ENCODE data around the gene NHS. TPM values are rescaled to one million over a fixed set of nuclear protein-coding genes. Genes with fewer than 3 reads are reported as not detected.

NHS gene
- total and polyA plus RNA-seq, 8 donors, result 0.19 to 1.7 (median 0.54) TPM

- H3K4me3 ChIP-seq, result no peak overlapping the region
- 77 to 93% methylated on average over 3 of the region's 3 CpGs for WGBS, 2 donors
- H3K36me3 ChIP-seq, result no peaks in the 10 kb centered on the region
- no peak for FAIRE-seq
- intact Hi-C loops (cut with DNase I), result no loop called here
- no peak for DNase-seq
- peaks cover 0 to 6% (median 0%) of the 10 kb centered on the region in 3 donors for H3K4me1 ChIP-seq
- TF ChIP-seq, protein P1, sequence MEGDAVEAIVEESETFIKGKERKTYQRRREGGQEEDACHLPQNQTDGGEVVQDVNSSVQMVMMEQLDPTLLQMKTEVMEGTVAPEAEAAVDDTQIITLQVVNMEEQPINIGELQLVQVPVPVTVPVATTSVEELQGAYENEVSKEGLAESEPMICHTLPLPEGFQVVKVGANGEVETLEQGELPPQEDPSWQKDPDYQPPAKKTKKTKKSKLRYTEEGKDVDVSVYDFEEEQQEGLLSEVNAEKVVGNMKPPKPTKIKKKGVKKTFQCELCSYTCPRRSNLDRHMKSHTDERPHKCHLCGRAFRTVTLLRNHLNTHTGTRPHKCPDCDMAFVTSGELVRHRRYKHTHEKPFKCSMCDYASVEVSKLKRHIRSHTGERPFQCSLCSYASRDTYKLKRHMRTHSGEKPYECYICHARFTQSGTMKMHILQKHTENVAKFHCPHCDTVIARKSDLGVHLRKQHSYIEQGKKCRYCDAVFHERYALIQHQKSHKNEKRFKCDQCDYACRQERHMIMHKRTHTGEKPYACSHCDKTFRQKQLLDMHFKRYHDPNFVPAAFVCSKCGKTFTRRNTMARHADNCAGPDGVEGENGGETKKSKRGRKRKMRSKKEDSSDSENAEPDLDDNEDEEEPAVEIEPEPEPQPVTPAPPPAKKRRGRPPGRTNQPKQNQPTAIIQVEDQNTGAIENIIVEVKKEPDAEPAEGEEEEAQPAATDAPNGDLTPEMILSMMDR (IDR thresholded peaks at IDR 0.05), result no peak
- no peak for ATAC-seq
- no peaks in the 10 kb centered on the region for H3K9me3 ChIP-seq
- no peaks in the 10 kb centered on the region for H3K27me3 ChIP-seq
- H3K27ac ChIP-seq, result no peak overlapping the region
These were observed 242.8 kb downstream of the NHS start for GRCh38 chrX:17617806-17618205.

- ATAC-seq (no peak), DNase-seq (no peak), FAIRE-seq (no peak)
- H3K4me3 ChIP-seq, result no peak overlapping the region
- no peaks in the 10 kb centered on the region for H3K4me1 ChIP-seq
- peaks cover 0 to 7% (median 0%) of the 10 kb centered on the region in 4 donors for H3K27me3 ChIP-seq
- WGBS, 2 donors, result 90 to 91% methylated on average over 4 of the region's 4 CpGs
- H3K27ac ChIP-seq, result no peak overlapping the region
- no peaks in the 10 kb centered on the region for H3K9me3 ChIP-seq
- no peaks in the 10 kb centered on the region for H3K36me3 ChIP-seq
- intact Hi-C loops (cut with DNase I), result no loop called here
- TF ChIP-seq, protein P1 (IDR thresholded peaks at IDR 0.05), result no peak
These were observed 246.7 kb downstream of the NHS start for GRCh38 chrX:17621566-17622270.

GRCh38 chrX:17622331-17622730 is 247.3 kb downstream of the NHS start:
- Histone ChIP-seq H3K4me3 (no peak overlapping the region), H3K36me3 (no peaks in the 10 kb centered on the region), H3K4me1 (no peaks in the 10 kb centered on the region), H3K27me3 (peaks cover 0 to 7% (median 0%) of the 10 kb centered on the region in 4 donors), H3K27ac (no peak overlapping the region), H3K9me3 (no peaks in the 10 kb centered on the region)
- WGBS, 2 donors, result 88 to 92% methylated on average over 3 of the region's 3 CpGs
- DNase-seq (no peak), FAIRE-seq (no peak), ATAC-seq (no peak)
- TF ChIP-seq, protein P1 (IDR thresholded peaks at IDR 0.05), result no peak
- intact Hi-C loops (cut with DNase I), result no loop called here

DNA sequence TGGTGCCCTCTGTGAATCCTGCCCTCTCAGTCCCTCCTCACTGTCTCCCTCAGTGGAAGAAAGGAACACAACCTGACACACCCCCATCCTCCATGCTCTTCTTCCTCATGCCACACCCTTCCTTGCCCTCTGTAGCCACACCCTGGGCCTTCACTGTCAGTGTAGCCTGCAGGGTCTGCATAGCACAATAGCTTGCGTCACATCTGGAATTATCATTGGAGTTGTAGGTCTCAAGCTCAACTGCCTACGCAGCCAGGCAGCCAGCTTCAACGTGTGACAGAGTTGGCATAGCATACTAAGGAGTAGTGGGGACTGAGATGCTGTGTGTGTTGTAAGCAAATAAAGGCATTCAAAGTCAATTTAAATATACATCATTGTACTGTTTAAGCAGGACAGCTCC is 248.8 kb downstream of the NHS start:
- H3K4me3 ChIP-seq, result no peak overlapping the region
- TF ChIP-seq, protein P1 (IDR thresholded peaks at IDR 0.05), result no peak
- DNase-seq (no peak), FAIRE-seq (no peak), ATAC-seq (no peak)
- 79 to 83% methylated on average over 3 of the region's 3 CpGs for WGBS, 2 donors
- no peaks in the 10 kb centered on the region for H3K9me3 ChIP-seq
- intact Hi-C loops (cut with DNase I), result no loop called here
- H3K4me1 ChIP-seq, result no peaks in the 10 kb centered on the region
- H3K27ac ChIP-seq, result no peak overlapping the region
- H3K36me3 ChIP-seq, result no peaks in the 10 kb centered on the region
- peaks cover 0 to 7% (median 0%) of the 10 kb centered on the region in 4 donors for H3K27me3 ChIP-seq

DNA sequence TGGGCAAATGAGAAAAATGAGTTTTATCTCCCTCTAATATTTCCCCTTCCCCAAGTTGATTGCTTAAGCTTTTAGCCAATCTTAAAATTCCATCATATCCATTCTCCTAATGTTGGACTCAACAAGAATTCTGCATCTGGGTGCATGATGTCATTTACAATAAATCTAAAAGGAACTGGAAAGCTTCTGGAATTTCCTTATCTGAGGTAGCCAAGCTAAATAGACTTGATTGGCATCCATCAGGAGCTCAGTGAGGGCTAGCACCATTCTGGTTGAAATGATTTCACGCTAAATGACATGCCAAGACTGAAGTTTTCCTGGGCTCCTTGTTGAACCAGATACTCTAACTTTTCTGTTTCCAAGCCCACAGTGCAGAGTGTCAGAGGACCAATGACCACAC is 252.0 kb downstream of the NHS start:
- Histone ChIP-seq H3K4me1 (no peaks in the 10 kb centered on the region), H3K36me3 (no peaks in the 10 kb centered on the region), H3K27me3 (peaks cover 0 to 7% (median 0%) of the 10 kb centered on the region in 4 donors), H3K9me3 (no peaks in the 10 kb centered on the region), H3K4me3 (no peak overlapping the region), H3K27ac (no peak overlapping the region)
- 70 to 92% methylated on average over 1 of the region's 1 CpG for WGBS, 2 donors
- no peak for DNase-seq
- intact Hi-C loops (cut with DNase I), result no loop called here
- no peak for FAIRE-seq
- no peak for ATAC-seq
- TF ChIP-seq, protein P1 (IDR thresholded peaks at IDR 0.05), result no peak

Data from pancreas (tissue), 10 donors.